ENCODE results near the gene STOML1. TPM values are rescaled to one million over a fixed set of nuclear protein-coding genes. Genes with fewer than 3 reads are reported as not detected.
A peak's percentile ranks its signal among the peaks of the same experiment; 100 is the strongest.

Gene STOML1
- total RNA-seq, 1 experiment from 2014 or later: 19.7 TPM

DNA sequence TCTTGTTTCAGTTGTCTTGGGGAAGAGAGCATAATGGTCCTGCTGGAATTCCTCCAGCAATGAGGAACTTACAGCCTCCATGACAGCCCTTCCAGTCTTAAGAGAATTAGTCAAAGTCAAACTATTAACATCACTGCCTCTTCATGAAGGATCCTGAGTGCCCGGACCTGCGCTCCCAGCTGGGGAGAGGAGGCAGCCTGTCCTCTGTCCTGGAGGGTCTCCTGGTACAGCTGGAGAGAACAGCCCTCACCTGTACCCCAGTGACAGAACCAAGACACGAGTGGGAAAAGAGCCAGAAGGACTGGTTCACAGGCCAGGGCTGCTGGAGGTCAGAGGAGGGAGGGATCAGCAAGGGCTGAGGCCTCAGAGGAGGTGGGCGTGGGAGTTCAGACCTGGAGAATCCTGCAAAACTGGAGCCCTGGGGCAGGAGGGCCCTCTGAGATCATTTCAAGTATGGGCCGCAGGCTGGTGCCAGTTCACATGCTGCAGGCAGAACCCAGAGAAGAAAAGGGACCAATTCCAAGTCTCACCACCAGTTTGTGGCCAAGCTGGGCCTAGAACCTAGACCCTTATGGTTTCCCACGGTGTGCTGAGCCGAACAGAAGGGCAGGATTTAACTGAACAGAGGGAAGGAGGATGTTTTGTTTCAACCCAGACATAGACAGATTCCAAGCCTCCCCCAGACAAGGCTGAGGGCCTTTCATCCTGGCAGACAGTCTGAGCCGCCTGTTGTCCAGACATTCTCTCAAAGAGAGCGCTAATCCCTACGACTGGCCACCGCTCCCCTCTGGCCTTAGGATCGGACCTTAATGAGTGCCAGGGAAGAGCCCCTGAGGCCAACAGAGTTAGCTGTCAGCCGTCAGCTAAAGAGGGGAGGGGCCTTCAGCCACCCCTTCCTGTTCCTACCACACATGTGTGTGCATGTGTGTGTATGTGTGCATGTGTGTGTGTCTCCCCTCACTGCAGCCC is 47.6 kb downstream of the STOML1 start:
- peaks cover 22% of the 10 kb centered on the region for H3K4me1 Mint-ChIP-seq (ENCODE audit: low read depth, unreplicated experiment)
- TF ChIP-seq, protein P1, sequence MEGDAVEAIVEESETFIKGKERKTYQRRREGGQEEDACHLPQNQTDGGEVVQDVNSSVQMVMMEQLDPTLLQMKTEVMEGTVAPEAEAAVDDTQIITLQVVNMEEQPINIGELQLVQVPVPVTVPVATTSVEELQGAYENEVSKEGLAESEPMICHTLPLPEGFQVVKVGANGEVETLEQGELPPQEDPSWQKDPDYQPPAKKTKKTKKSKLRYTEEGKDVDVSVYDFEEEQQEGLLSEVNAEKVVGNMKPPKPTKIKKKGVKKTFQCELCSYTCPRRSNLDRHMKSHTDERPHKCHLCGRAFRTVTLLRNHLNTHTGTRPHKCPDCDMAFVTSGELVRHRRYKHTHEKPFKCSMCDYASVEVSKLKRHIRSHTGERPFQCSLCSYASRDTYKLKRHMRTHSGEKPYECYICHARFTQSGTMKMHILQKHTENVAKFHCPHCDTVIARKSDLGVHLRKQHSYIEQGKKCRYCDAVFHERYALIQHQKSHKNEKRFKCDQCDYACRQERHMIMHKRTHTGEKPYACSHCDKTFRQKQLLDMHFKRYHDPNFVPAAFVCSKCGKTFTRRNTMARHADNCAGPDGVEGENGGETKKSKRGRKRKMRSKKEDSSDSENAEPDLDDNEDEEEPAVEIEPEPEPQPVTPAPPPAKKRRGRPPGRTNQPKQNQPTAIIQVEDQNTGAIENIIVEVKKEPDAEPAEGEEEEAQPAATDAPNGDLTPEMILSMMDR (IDR thresholded peaks at IDR 0.05; ENCODE audit: unreplicated experiment): no peak
- H3K36me3 Mint-ChIP-seq (ENCODE audit: insufficient read depth, unreplicated experiment): no peaks in the 10 kb centered on the region
- BruUV-seq (replicated peaks): no TSS peak
- DNase-seq: no peak
- no peaks in the 10 kb centered on the region for H3K9me3 Mint-ChIP-seq (ENCODE audit: low read depth, unreplicated experiment)
- intact Hi-C loops (cut with micrococcal nuclease; ENCODE audit: unreplicated experiment): no loop called here
- CTCF ChIA-PET: no interaction called here
- H3K4me3 Mint-ChIP-seq (ENCODE audit: low read depth, unreplicated experiment): no peak overlapping the region
- H3K27me3 Mint-ChIP-seq (ENCODE audit: unreplicated experiment): no peaks in the 10 kb centered on the region
- H3K27ac Mint-ChIP-seq (ENCODE audit: unreplicated experiment): no peak overlapping the region

DNA sequence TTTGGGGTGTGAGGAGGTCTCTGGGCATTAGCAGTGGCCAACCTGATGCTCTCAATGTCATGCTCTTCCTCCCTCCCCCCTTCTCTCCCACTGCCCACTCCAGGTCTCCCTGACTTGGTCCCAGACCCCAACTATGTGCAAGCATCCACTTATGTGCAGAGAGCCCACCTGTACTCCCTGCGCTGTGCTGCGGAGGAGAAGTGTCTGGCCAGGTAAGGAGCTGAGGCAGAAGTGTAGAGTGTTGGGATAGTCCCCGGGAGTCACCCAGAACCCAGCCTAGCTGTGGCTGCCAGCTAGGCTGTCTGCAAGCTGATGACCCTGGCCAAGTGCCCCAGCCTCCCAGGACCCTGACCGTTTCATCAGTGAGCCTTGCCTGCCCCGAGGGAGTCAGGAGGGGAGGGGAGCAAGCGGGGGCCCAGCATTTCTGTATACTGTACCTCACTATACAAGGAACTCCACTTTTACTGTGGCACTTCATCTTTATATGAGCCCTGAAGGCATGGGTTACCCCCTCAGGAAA is 49.3 kb downstream of the STOML1 start:
- Mint-ChIP-seq H3K27ac (ENCODE audit: unreplicated experiment) (no peak overlapping the region), H3K4me3 (ENCODE audit: low read depth, unreplicated experiment) (no peak overlapping the region), H3K27me3 (ENCODE audit: unreplicated experiment) (no peaks in the 10 kb centered on the region), H3K9me3 (ENCODE audit: low read depth, unreplicated experiment) (no peaks in the 10 kb centered on the region), H3K4me1 (ENCODE audit: low read depth, unreplicated experiment) (peaks cover 22% of the 10 kb centered on the region), H3K36me3 (ENCODE audit: insufficient read depth, unreplicated experiment) (no peaks in the 10 kb centered on the region)
- no TSS peak for BruUV-seq (replicated peaks)
- TF ChIP-seq, protein P1 (IDR thresholded peaks at IDR 0.05; ENCODE audit: unreplicated experiment): no peak
- CTCF ChIA-PET: no interaction called here
- DNase-seq: no peak
- intact Hi-C loops (cut with micrococcal nuclease; ENCODE audit: unreplicated experiment): no loop called here

DNA sequence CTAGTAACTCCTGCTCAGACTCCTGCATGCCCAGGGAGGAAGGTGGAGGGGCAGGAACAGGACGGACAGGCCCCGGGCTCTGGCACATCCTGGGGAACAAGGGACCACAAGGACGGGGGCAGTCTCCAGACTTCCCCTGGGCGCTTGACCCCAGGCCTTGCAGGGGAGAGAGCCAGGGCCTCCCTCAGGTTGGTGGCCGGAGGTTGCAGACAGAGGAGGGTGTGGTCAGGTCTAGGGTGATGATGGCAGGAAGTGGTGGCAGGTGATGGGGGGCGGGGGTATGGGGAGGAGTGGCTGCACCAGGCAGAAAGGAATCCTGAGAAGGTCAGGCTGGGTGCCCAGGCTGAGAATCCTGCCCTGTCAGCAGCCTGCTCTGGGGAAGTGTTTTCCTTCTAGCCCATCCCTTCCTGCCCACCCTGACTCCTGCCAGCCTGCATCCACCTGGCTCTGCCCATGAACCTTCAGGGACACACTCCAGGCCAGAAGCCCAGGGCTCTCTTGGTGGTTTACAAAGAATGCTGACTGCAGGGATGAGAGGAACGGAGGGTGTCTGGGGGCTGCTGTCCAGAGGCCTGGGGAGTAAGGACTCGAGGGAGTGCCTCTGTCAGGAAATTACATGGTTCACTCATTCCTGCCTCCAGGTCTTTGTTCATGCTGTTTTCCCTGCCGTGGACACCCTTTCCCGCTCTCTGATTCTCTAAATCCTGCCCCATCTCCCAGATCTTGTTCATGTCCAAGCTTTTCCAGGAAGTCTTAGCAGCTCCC is 50.0 kb downstream of the STOML1 start:
- H3K9me3 Mint-ChIP-seq (ENCODE audit: low read depth, unreplicated experiment): no peaks in the 10 kb centered on the region
- no peaks in the 10 kb centered on the region for H3K36me3 Mint-ChIP-seq (ENCODE audit: insufficient read depth, unreplicated experiment)
- H3K4me3 Mint-ChIP-seq (ENCODE audit: low read depth, unreplicated experiment): no peak overlapping the region
- peak overlapping the region; percentile 27 for H3K27ac Mint-ChIP-seq (ENCODE audit: unreplicated experiment)
- H3K27me3 Mint-ChIP-seq (ENCODE audit: unreplicated experiment): no peaks in the 10 kb centered on the region
- peak; percentile 51 for DNase-seq
- no TSS peak for BruUV-seq (replicated peaks)
- TF ChIP-seq, protein P1 (IDR thresholded peaks at IDR 0.05; ENCODE audit: unreplicated experiment): no peak
- CTCF ChIA-PET: interaction anchor here (1.1 kb wide), 1 partner anchor 184 kb away, joined by 3 read pairs; no protein-coding TSS in a partner anchor
- peaks cover 22% of the 10 kb centered on the region for H3K4me1 Mint-ChIP-seq (ENCODE audit: low read depth, unreplicated experiment)
- intact Hi-C loops (cut with micrococcal nuclease; ENCODE audit: unreplicated experiment): no loop called here

GRCh38 chr15:73941449-73941848 is 50.6 kb downstream of the STOML1 start:
- intact Hi-C loops (cut with micrococcal nuclease; ENCODE audit: unreplicated experiment): no loop called here
- BruUV-seq (replicated peaks): no TSS peak
- H3K9me3 Mint-ChIP-seq (ENCODE audit: low read depth, unreplicated experiment): no peaks in the 10 kb centered on the region
- H3K27me3 Mint-ChIP-seq (ENCODE audit: unreplicated experiment): no peaks in the 10 kb centered on the region
- DNase-seq: no peak
- H3K4me3 Mint-ChIP-seq (ENCODE audit: low read depth, unreplicated experiment): no peak overlapping the region
- TF ChIP-seq, protein P1 (IDR thresholded peaks at IDR 0.05; ENCODE audit: unreplicated experiment): no peak
- no peaks in the 10 kb centered on the region for H3K36me3 Mint-ChIP-seq (ENCODE audit: insufficient read depth, unreplicated experiment)
- H3K4me1 Mint-ChIP-seq (ENCODE audit: low read depth, unreplicated experiment): peaks cover 22% of the 10 kb centered on the region
- CTCF ChIA-PET: interaction anchor here (1.1 kb wide), 1 partner anchor 184 kb away, joined by 3 read pairs; no protein-coding TSS in a partner anchor
- H3K27ac Mint-ChIP-seq (ENCODE audit: unreplicated experiment): peak overlapping the region; percentile 27

Measured in Calu3 (cell line).